ENCODE results near the gene TUBGCP2.

TUBGCP2 gene

DNA sequence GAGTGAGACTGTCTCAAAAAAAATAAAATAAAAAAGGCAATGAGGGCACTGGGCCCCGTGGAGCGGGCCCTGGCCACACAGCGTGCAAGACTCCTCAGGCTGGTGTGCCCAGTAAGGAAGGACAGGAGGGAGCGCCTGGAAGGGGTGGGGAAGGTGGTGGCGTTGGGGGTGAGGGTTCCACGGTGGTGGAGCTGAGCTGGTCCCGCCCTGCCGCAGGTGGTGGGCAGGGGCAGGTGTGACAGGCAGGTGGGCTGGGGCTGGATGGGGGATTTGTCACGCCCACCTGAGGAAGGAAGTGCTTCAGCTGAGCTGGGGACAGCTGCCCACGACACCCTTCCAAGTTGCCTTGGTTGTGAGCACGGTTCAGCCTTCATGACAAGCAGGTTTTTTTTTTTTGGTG is 37.7 kb upstream of the TUBGCP2 start:
- H3K36me3 ChIP-seq (ENCODE audit: control insufficient read depth, insufficient read depth, low read length), result no peaks in the 10 kb centered on the region
- no peak for DNase-seq (ENCODE audit: extremely low read depth, insufficient read length)
- TF ChIP-seq, protein P1, sequence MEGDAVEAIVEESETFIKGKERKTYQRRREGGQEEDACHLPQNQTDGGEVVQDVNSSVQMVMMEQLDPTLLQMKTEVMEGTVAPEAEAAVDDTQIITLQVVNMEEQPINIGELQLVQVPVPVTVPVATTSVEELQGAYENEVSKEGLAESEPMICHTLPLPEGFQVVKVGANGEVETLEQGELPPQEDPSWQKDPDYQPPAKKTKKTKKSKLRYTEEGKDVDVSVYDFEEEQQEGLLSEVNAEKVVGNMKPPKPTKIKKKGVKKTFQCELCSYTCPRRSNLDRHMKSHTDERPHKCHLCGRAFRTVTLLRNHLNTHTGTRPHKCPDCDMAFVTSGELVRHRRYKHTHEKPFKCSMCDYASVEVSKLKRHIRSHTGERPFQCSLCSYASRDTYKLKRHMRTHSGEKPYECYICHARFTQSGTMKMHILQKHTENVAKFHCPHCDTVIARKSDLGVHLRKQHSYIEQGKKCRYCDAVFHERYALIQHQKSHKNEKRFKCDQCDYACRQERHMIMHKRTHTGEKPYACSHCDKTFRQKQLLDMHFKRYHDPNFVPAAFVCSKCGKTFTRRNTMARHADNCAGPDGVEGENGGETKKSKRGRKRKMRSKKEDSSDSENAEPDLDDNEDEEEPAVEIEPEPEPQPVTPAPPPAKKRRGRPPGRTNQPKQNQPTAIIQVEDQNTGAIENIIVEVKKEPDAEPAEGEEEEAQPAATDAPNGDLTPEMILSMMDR (IDR thresholded peaks at IDR 0.05; ENCODE audit: insufficient read depth, low read length, poor library complexity, severe bottlenecking), result no peak
- no peak overlapping the region for H3K4me3 ChIP-seq (replicated peaks; ENCODE audit: low read depth, low read length)
- H3K27me3 ChIP-seq (replicated peaks; ENCODE audit: control insufficient read depth, insufficient read depth, low read length), result no peaks in the 10 kb centered on the region; the same call in 1 of the 2 replicates

GRCh38 chr10:133344236-133344635 is 35.6 kb upstream of the TUBGCP2 start:
- H3K36me3 ChIP-seq (ENCODE audit: control insufficient read depth, insufficient read depth, low read length), result no peaks in the 10 kb centered on the region
- no peak overlapping the region for H3K4me3 ChIP-seq (replicated peaks; ENCODE audit: low read depth, low read length)
- no peak for DNase-seq (ENCODE audit: extremely low read depth, insufficient read length)
- H3K27me3 ChIP-seq (replicated peaks; ENCODE audit: control insufficient read depth, insufficient read depth, low read length), result no peaks in the 10 kb centered on the region
- TF ChIP-seq, protein P1 (IDR thresholded peaks at IDR 0.05; ENCODE audit: insufficient read depth, low read length, poor library complexity, severe bottlenecking), result no peak

GRCh38 chr10:133343558-133343957 is 34.9 kb upstream of the TUBGCP2 start:
- DNase-seq (ENCODE audit: extremely low read depth, insufficient read length), result no peak
- no peak overlapping the region for H3K4me3 ChIP-seq (replicated peaks; ENCODE audit: low read depth, low read length)
- TF ChIP-seq, protein P1 (IDR thresholded peaks at IDR 0.05; ENCODE audit: insufficient read depth, low read length, poor library complexity, severe bottlenecking), result no peak
- H3K36me3 ChIP-seq (ENCODE audit: control insufficient read depth, insufficient read depth, low read length), result no peaks in the 10 kb centered on the region
- no peaks in the 10 kb centered on the region for H3K27me3 ChIP-seq (replicated peaks; ENCODE audit: control insufficient read depth, insufficient read depth, low read length)

DNA sequence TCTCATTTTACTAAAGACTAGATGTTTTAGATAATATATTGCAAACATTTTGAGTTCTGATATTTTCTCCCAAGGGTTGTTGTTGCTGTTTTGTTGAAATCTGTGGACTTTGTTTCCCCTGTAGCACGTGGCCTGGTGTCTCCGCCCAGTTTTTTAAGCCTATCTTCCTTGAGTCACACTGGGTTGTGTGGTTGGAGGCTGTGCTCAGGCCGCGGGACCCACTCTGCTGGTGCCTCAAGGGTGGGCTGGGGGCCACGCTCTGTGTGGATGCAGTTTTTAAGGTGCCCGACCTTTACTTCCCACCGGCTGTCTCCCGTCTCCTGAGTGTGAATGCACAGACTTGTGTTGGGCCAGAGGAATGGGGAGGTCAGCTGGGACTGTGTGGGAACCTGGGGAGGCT is 34.3 kb upstream of the TUBGCP2 start:
- no peak overlapping the region for H3K4me3 ChIP-seq (replicated peaks; ENCODE audit: low read depth, low read length)

GRCh38 chr10:133341983-133342382 is 33.3 kb upstream of the TUBGCP2 start:
- DNase-seq (ENCODE audit: extremely low read depth, insufficient read length), result no peak
- TF ChIP-seq, protein P1 (IDR thresholded peaks at IDR 0.05; ENCODE audit: insufficient read depth, low read length, poor library complexity, severe bottlenecking), result no peak
- no peak overlapping the region for H3K4me3 ChIP-seq (replicated peaks; ENCODE audit: low read depth, low read length)
- no peaks in the 10 kb centered on the region for H3K36me3 ChIP-seq (ENCODE audit: control insufficient read depth, insufficient read depth, low read length)
- H3K27me3 ChIP-seq (replicated peaks; ENCODE audit: control insufficient read depth, insufficient read depth, low read length), result no peaks in the 10 kb centered on the region

More for the DNA sequence above, 34.3 kb upstream of the TUBGCP2 start:
- TF ChIP-seq, protein P1 (IDR thresholded peaks at IDR 0.05; ENCODE audit: insufficient read depth, low read length, poor library complexity, severe bottlenecking), result no peak
- no peaks in the 10 kb centered on the region for H3K27me3 ChIP-seq (replicated peaks; ENCODE audit: control insufficient read depth, insufficient read depth, low read length)
- no peaks in the 10 kb centered on the region for H3K36me3 ChIP-seq (ENCODE audit: control insufficient read depth, insufficient read depth, low read length)
- DNase-seq (ENCODE audit: extremely low read depth, insufficient read length), result no peak
